ENCODE data around the gene SHPK.

GRCh38 chr17:3593384-3593783, 42.7 kb downstream of the SHPK start:
- TF ChIP-seq, protein P1, sequence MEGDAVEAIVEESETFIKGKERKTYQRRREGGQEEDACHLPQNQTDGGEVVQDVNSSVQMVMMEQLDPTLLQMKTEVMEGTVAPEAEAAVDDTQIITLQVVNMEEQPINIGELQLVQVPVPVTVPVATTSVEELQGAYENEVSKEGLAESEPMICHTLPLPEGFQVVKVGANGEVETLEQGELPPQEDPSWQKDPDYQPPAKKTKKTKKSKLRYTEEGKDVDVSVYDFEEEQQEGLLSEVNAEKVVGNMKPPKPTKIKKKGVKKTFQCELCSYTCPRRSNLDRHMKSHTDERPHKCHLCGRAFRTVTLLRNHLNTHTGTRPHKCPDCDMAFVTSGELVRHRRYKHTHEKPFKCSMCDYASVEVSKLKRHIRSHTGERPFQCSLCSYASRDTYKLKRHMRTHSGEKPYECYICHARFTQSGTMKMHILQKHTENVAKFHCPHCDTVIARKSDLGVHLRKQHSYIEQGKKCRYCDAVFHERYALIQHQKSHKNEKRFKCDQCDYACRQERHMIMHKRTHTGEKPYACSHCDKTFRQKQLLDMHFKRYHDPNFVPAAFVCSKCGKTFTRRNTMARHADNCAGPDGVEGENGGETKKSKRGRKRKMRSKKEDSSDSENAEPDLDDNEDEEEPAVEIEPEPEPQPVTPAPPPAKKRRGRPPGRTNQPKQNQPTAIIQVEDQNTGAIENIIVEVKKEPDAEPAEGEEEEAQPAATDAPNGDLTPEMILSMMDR (IDR thresholded peaks at IDR 0.05) = no peak
- TF ChIP-seq POLR2A (IDR thresholded peaks at IDR 0.05) = no peak
